DND-41 (cell line): ENCODE results near the gene CHRM5.

Source experiments
- EZH2 ChIP-seq: IDR thresholded peaks from 3 replicates; pipeline ENCODE4 v1.6.1; 2012; ENCODE audit warnings: borderline replicate concordance, low read depth, mild to moderate bottlenecking, moderate library complexity, low read length, inconsistent platforms; ENCODE audit not compliant: severe bottlenecking
- TF ChIP-seq, protein P1 (sequence below): IDR thresholded peaks from 2 replicates; pipeline ENCODE4 v1.5.1; 2012; ENCODE audit warnings: borderline replicate concordance, low read length, moderate library complexity, mild to moderate bottlenecking; ENCODE audit not compliant: poor library complexity, severe bottlenecking; ENCODE audit errors: extremely low read depth

DNA sequence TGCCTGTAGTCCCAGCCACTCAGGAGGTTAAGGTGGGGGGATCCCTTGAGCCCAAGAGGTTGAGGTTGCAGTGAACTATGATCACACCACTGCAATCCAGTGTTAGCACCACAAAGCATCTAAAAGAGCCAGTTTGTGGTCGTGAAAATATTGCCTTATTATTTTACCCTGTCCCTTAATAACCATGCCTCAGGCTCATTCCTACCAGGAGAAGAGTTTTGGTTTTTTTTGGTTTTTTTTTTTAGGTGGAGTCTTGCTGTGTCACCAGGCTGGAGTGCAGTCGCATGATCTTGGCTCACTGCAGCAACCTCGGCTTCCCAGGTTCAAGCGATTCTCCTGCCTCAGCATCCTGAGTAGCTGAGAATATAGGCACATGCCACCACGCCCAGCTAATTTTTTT lies 88.6 kb downstream of the CHRM5 start:
- TF ChIP-seq, protein P1, sequence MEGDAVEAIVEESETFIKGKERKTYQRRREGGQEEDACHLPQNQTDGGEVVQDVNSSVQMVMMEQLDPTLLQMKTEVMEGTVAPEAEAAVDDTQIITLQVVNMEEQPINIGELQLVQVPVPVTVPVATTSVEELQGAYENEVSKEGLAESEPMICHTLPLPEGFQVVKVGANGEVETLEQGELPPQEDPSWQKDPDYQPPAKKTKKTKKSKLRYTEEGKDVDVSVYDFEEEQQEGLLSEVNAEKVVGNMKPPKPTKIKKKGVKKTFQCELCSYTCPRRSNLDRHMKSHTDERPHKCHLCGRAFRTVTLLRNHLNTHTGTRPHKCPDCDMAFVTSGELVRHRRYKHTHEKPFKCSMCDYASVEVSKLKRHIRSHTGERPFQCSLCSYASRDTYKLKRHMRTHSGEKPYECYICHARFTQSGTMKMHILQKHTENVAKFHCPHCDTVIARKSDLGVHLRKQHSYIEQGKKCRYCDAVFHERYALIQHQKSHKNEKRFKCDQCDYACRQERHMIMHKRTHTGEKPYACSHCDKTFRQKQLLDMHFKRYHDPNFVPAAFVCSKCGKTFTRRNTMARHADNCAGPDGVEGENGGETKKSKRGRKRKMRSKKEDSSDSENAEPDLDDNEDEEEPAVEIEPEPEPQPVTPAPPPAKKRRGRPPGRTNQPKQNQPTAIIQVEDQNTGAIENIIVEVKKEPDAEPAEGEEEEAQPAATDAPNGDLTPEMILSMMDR = no peak
- TF ChIP-seq EZH2 = no peak
